Measurements from ENCODE around the gene DHX32.
"Not testable (repeated sequence)": the region's sequence is repeated elsewhere in the genome, so short reads cannot be mapped to it uniquely, and the experiment has no call there.

DHX32 gene

DNA sequence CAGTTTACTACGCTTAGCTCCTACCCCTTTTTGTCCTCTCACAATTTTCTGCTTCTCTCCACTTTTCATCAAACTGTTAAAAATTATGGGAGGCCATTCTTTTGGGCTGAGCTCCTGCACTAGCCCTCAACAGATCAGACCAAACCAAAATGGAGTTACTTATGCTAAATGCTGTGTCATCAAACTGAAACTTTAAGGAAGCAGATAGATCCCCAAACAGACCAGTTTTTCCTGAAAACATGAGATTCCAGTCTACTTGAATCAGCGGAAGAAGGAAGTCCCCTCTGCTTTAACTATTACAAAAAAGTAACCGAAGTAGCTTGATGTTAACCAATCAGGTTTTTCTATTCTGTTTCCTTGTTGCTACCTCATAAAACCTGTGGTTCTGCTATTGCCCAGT is 35.9 kb upstream of the DHX32 start:
- TF ChIP-seq, protein P1, sequence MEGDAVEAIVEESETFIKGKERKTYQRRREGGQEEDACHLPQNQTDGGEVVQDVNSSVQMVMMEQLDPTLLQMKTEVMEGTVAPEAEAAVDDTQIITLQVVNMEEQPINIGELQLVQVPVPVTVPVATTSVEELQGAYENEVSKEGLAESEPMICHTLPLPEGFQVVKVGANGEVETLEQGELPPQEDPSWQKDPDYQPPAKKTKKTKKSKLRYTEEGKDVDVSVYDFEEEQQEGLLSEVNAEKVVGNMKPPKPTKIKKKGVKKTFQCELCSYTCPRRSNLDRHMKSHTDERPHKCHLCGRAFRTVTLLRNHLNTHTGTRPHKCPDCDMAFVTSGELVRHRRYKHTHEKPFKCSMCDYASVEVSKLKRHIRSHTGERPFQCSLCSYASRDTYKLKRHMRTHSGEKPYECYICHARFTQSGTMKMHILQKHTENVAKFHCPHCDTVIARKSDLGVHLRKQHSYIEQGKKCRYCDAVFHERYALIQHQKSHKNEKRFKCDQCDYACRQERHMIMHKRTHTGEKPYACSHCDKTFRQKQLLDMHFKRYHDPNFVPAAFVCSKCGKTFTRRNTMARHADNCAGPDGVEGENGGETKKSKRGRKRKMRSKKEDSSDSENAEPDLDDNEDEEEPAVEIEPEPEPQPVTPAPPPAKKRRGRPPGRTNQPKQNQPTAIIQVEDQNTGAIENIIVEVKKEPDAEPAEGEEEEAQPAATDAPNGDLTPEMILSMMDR (IDR thresholded peaks at IDR 0.05; ENCODE audit: extremely low read depth, missing control alignments), result no peak

DNA sequence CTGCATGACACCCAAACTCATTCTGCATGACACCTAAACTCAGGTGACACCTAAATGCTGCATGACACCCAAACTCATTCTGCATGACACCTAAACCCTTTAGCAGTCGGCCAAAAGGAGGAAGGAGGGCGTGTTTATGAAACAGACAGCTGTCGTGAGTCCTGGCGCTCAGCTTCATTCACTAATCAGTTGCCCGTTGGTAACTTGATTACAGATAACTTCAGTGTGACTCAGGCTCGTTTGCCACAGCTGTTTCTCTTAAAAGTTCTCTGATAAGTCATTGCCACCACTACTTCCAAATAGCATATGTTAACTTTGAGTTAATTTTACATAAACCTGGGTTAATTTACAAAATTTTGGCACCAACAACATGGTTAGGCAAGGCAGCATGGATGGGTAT is 32.2 kb upstream of the DHX32 start:
- not testable (repeated sequence) for DNase-seq (ENCODE audit: low spot score)

More for the DNA sequence above, 35.9 kb upstream of the DHX32 start:
- DNase-seq (ENCODE audit: low spot score), result no peak

DNA sequence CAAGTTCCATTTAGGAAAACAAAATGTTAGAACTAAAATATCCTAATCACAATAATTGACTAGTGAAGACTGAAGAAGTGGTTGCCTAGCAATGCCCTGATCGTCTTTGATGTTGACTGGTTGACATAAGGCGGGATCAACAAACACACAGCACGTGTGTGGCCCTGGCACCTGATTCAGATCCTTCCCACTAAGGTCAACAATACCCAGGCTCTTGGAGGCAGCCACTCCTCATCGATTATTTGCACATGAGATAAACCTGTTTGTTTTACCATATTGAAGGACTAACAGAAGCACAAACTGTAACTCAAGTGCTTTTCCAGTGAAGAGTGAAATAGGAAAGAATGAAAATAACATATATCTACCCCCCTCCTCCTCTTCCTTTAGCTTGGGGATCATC is 30.9 kb upstream of the DHX32 start:
- no peak for DNase-seq (ENCODE audit: low spot score)
- TF ChIP-seq, protein P1 (IDR thresholded peaks at IDR 0.05; ENCODE audit: extremely low read depth, missing control alignments), result no peak

DNA sequence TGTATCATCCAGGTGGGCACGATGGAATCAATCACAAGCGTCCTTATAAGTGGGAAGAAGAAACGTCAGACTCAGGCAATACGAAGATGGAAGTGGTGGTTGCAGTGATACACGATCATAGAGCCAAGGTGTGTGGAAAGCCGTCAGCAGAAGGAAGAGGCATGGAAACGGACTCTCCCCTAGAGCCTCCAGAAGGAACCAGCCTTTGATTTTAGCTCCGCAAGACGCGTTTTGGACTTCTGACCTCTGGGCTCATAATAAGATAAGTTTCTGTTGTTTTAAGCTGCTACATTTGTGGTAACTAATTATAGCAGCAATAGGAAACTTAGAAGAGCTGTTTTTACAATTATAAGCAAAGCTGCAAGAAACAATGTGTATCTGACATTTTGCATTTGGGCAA is 30.1 kb upstream of the DHX32 start:
- TF ChIP-seq, protein P1 (IDR thresholded peaks at IDR 0.05; ENCODE audit: extremely low read depth, missing control alignments), result no peak
- DNase-seq (ENCODE audit: low spot score), result no peak

DNA sequence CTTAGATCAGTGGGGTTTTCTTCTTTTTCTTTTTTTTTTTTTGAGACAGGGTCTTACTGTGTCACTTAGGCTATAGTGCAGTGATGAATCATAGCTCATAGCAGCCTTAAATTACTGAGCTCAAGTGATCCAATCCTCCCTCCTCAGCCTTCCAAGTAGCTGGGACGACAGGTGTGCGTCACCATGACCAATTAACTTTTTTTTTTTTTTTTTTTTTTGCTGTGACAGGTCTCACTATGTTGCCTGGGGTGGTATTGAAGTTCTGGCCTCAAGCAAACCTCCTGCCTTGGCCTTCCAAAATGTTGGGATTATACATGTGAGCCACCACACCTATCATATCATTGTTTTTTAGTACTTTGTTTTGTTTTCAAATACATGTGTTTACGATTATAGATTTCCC is 28.4 kb upstream of the DHX32 start:
- not testable (repeated sequence) for DNase-seq (ENCODE audit: low spot score)

DNA sequence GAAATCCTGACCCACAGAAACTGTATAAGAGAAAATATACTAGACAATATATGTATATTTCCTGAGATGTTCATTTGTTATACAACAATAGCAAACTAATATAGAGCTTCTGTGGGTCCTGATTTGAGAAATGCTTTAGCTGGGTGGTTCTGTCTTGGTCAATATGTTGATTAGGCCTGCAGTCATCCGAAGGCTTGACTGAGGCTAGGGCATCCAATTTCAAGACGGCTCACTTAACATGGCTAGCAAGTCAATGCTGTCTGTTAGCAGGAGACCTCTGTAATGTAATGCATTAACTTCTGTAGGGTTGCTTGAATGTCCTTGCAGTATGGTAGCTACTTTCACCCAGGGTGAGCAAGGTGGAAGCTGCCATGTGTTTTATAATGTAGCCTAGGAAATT is 27.7 kb upstream of the DHX32 start:
- not testable (repeated sequence) for DNase-seq (ENCODE audit: low spot score)

DNA sequence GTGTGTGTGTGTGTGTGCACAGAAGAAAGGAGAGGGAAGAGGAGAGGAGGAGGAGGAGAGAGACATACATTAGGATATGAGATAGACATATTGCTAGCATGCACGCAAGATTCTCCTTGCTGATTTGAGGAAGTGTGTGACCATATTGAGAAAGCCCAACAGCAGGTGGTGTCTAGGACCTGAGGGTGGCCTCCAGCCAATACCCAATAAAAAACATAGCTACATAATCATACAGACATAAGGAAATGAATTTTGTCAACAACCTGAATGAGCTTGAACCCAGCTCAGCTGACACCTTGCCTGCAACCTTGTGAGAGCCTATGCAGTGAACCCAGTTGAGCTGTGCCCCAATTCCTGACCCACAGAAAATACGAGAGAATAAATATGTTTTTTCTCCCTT is 26.5 kb upstream of the DHX32 start:
- not testable (repeated sequence) for DNase-seq (ENCODE audit: low spot score)

DNA sequence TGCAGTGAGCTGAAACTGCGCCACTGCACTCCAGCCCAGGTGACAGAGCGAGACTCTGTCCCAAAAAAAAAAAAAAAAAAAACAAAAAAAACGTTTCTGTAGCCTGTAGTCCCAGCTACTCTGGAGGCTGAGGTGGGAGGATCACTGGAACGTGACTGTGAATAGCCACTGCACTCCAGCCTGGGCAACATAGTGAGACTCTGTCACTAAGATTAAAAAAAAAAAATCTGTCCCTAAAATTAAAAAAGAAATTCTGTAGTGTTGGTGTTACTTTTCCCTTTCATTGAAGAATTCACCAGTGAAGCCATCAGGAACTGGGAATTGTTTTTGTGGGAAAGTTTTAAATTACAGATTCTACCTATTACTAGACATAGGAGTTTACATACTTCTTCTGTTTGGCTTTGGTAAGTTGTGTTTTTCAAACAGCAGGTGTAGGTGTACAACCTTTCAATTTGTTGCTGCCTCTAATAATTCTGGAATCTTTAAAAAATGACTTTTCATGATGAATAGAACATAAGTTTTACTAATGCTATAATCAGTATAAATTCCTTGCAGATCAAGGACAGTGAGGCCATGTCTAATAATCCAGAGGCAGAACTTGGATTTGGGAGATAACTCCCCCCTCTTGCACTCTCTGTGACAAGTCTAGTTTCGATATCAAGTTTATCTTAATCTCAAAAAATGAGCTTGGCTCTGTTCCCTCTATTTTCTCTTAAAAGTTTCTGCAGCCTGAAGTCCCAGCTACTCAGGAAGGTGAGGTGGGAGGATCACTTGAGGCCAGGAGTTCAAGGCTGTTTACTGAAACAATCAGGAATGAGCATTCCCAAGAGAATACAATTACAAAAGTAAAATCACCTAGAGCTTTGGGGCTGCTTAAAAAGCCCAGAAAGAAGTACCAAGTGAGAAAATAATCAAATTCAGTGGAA is 24.2 kb upstream of the DHX32 start:
- DNase-seq (ENCODE audit: low spot score), result not testable (repeated sequence)

DNA sequence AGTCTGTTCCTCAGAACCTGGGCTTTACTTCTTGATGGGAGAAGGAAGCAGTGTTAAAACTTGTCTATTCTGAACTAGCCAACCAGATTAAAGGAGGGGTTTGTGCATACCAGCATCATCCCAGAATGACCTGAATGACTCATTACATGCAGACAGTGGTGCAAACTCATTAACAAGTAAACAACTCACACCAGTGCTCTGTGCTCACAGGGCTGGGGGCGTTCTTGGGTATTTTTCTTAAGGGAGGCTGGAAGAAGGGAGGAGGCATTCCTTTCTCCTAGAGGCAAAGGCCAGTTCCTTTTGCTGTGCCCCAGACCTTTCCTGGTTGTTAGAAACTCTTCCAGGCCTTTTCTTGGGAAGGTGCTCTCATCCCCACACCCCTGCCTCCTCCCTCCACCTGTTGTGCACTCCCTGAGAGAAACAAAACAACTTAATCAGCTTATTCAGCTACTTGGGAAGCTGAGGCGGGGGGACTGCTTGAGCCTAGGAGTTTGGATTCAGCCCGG is 22.1 kb upstream of the DHX32 start:
- not testable (repeated sequence) for DNase-seq (ENCODE audit: low spot score)

DNA sequence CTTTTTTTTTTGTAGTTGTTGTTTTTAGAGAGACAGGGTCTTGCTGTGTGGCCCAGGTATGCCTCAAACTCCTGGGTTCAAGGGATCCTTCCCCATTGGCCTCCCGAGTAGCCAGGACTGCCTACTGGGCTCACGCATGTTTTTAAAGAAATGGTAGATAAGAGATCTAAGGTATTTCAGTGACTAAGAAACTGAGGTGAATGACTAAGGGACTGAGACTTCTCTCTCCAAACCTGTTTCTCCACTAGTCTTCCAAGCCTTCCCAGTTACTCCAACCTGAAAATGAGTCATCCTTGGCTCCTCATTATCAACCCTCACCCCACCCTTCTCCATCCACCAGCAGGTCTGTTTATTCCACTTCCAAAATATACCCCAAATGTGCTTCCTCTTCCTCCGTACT is 19.9 kb upstream of the DHX32 start:
- DNase-seq (ENCODE audit: low spot score), result not testable (repeated sequence)

DNA sequence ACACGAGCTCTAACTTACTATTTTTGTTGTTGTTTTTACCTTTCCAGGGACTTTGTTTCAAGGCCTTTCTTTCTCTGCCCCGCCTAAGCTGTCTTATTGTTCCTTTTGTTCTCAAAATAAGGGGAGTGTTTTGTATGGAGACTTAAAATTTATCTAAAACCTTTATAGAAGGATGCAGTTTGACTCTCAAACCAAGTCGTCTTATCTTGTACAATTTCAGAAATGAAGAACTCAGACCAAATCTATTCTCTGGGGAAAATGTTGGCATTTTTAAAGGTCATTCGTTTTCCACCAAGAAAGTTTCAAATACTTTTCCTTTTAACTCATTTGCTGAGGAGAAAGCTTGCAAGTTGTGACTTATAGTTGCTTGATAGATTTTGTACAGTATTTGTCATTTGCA is 16.2 kb upstream of the DHX32 start:
- not testable (repeated sequence) for DNase-seq (ENCODE audit: low spot score)

DNA sequence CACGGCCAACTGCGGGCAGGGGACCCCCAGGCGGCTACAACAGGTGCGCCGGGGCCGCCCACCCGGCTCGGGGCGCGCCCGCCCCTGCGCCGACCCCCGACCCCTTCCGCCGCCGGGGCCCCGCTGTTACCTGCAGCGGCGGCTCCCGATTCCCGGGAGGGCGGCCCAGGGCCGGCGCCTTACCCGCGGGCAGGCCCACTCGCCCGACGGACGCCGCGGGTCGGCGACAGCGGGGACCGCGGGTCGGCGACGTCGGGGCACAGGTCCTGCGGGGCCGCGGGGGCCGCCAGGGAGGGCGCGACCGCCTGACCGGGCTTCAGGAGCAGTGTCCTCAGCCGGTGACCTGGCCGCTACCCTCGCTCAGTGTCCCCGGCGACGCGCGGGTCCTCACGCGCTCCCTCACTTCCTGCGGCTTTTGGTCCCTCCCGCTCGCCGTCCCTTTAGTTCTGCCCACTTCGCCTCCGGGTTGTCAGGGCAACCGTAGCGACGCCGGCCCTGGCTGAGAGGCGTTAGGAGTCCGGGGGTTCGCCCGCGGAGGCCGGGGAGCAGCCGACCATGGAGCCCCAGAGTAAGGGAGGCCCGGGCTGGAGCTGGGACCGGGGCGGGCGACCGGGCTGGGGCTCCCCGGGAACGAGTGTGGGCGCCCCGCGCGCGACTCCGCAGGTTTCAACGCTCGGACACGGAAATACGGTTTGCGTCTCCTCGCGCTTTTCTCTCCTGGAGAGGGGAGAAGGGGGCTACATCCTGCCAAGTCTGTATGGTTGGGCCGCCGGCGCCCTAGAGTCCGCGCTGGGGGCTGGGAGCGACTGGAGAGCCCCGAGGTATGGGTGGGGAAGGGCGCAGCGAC is 15.2 kb upstream of the DHX32 start, which contains the start of gene FANK1:
TSS of gene FANK1 (plus strand) at position 477 of the 847 bp plus-strand sequence. CDS start at position 556, 79 bp downstream.
- peak; percentile 89 for DNase-seq (ENCODE audit: low spot score)

DNA sequence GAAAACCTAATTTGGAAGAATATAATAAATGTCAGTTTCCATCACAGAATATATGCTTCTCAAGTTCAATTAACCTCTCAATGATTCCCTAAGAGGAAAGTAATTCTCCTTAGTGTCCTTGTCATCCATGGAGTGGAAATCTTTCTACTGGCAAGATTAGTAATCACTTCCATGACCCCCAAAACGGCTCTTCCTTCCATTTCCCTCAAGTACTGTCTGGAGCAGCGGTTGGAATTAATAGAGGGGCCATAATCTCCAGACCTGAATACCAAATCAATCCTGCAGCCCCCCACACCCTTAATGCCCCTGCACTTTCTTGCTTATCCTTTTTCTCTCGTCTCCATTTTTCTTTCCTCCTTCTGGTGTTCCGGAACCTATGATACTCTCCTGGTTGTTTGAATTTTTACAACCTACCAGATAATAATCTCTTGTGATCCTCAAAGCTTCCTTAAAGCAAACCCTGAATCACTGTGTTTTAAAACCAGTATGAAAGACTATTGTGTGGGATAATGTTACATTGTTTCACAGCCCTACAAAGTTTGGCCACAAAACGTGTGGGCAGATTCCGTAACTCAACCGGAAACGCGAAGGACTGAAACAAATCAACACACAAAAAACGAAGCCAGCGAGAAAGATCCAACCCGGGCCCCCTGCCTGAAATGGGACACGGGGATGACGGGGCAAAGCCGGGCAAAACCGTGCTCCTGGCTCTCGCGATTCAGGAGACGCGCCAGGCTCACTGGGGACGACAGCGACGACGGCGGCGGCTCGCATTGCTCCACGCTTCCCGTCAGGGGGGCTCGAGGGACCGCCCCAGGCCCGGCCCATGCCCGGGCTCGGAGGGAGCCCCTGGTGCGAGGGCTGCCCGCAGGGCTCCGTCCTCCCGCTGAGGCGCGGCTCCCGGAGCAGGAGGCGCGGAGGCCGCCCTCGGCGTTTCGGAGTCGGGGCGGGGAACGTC is 14.3 kb upstream of the DHX32 start:
- peak; percentile 62 for DNase-seq (ENCODE audit: low spot score)

DNA sequence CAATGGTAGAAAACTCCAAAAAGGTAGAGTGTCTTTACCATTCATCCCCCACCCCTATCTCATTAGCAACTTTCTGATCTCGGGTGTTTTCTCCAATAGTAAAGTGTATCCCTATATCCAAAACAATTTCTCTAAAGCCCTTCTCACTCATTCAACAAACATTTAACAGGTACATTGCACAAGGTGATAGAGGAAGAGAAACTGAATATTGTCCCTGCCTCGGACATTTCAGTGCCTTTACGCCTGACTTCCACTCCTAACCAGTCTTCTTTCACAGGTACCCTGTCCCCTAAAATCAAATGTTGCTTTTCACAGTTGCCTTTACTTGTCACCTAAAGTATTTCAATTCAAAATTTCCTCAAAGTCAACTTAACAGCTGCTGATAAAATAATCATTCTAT is 13.1 kb upstream of the DHX32 start:
- DNase-seq (ENCODE audit: low spot score), result not testable (repeated sequence)

DNA sequence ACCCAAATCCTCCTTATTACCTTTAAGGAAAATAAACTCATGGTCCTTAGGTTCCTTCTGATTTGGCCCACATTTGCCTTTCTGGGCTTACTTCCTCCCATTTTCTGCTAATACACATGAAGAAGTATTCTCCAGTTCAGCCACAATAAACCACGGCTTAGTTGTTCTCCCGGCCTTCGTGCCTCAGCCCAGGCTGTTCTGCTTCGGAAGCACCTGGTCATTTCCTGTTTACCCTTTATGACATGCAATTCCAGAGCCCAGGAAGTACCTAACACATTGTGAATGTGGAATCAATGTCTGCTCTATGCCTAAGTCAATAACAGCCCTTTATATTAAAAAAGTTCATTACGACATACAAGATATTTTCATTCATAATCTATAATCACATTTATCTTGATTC is 11.3 kb upstream of the DHX32 start:
- not testable (repeated sequence) for DNase-seq (ENCODE audit: low spot score)

DNA sequence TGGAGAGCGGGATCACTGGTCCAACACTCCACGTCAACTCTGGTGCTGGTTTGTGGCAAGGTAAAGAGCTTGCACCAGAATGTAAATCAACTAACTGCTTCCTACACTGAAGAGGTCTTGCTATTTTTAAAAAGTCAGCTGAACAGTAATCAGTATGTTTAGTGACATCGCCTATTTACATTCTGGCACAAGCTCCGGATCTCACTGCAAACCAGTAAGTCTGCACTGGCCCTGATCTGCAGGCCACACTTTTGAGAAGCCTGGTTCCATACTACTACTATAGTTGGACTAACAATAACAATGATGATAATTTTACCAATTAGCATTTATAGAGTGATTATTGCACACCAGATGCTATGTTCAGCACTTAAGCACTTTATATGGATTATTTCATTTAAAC is 8.3 kb upstream of the DHX32 start:
- DNase-seq (ENCODE audit: low spot score), result not testable (repeated sequence)

All from GM20000 (cell line).